CD8-positive, alpha-beta memory T cell (primary cell): Measurements from ENCODE around the gene USP22. TPM values are rescaled to one million over a fixed set of nuclear protein-coding genes. Genes with fewer than 3 reads are reported as not detected.
A peak's percentile ranks its signal among the peaks of the same experiment; 100 is the strongest.
"Not testable (repeated sequence)": the region's sequence is repeated elsewhere in the genome, so short reads cannot be mapped to it uniquely, and the experiment has no call there.

Experiments used
- CTCF ChIA-PET: fragments of 350-600 bp; sonication (Branson Sonifier 250); formaldehyde crosslinking; loops from one replicate; lab custom pipeline; 2021; ENCODE audit warnings: antibody characterized with exemption; lab: Charles Lee
- POLR2A ChIA-PET: fragments of 350-600 bp; sonication (Branson Sonifier 250); formaldehyde crosslinking; loops from one replicate; lab custom pipeline; 2021; ENCODE audit warnings: antibody characterized with exemption; lab: Charles Lee
- DNase-seq, 5 donors: peaks; one replicate each; pipeline versions ENCODE4 v3.0.0 to v3.0.0-alpha.2; 2020 to 2022; ENCODE audit warnings: mixed read lengths in 1 of 5
- H3K27ac ChIP-seq: one replicate; pipeline ENCODE4 v1.7.0; 2013; ENCODE audit warnings: low read depth, mild to moderate bottlenecking, low read length, moderate library complexity
- H3K27me3 ChIP-seq: 2 replicates; pipeline ENCODE4 v1.7.0; 2013; ENCODE audit warnings: low read length, mild to moderate bottlenecking; ENCODE audit not compliant: insufficient read depth, poor library complexity, severe bottlenecking
- H3K36me3 ChIP-seq: 2 replicates; pipeline ENCODE4 v1.7.0; 2013; ENCODE audit warnings: mild to moderate bottlenecking, low read length, moderate library complexity; ENCODE audit not compliant: insufficient read depth
- H3K4me1 ChIP-seq: 2 replicates; pipeline ENCODE4 v1.7.0; 2013; ENCODE audit warnings: mild to moderate bottlenecking, low read length, moderate library complexity; ENCODE audit not compliant: insufficient read depth
- H3K4me3 ChIP-seq: 2 replicates; pipeline ENCODE4 v1.7.0; 2013; ENCODE audit warnings: mild to moderate bottlenecking, low read length
- H3K9me3 ChIP-seq: 2 replicates; pipeline ENCODE4 v1.7.0; 2013; ENCODE audit warnings: mild to moderate bottlenecking, low read length
- H3K27ac Mint-ChIP-seq, 8 donors: one replicate each; pipeline ENCODE4 v1.8.0; 2020 to 2021; ENCODE audit warnings: mixed read lengths in 8 of 8, mild to moderate bottlenecking in 6 of 8, inconsistent platforms in 3 of 8, moderate library complexity in 3 of 8
- H3K27me3 Mint-ChIP-seq, 2 donors: one replicate each; pipeline ENCODE4 v1.8.0; 2020 to 2021; ENCODE audit warnings: mixed read lengths in 2 of 2, mild to moderate bottlenecking in 1 of 2, moderate library complexity in 1 of 2
- H3K36me3 Mint-ChIP-seq, 3 donors: one replicate each; pipeline ENCODE4 v1.8.0; 2020 to 2021; ENCODE audit warnings: mixed read lengths in 3 of 3, inconsistent platforms in 1 of 3, mild to moderate bottlenecking in 1 of 3
- H3K4me1 Mint-ChIP-seq, 3 donors: one replicate each; pipeline ENCODE4 v1.8.0; 2020 to 2021; ENCODE audit warnings: mixed read lengths in 3 of 3, inconsistent platforms in 1 of 3, mild to moderate bottlenecking in 1 of 3
- H3K4me3 Mint-ChIP-seq, 7 donors: one replicate each; pipeline ENCODE4 v1.8.0; 2020 to 2021; ENCODE audit warnings: mixed read lengths in 7 of 7, mild to moderate bottlenecking in 6 of 7, moderate library complexity in 4 of 7, inconsistent platforms in 2 of 7
- H3K9me3 Mint-ChIP-seq, 5 donors: one replicate each; pipeline ENCODE4 v1.8.0; 2020 to 2022; ENCODE audit warnings: mixed read lengths in 5 of 5, mild to moderate bottlenecking in 3 of 5, moderate library complexity in 2 of 5, inconsistent platforms in 1 of 5
- polyA plus RNA-seq: library from polyadenylated mRNA; unstranded; fragments of 300-500 nt; fragmentation: Illumina TruSeq; gene quantifications from one replicate; pipeline ENCODE4 v1.2.3, GENCODE V29; 2021
- total RNA-seq, 2 experiments: library from RNA; stranded (reverse); gene quantifications; one replicate each; pipeline ENCODE4 v1.2.3, GENCODE V29; 2021

Gene USP22
- total and polyA plus RNA-seq, 3 experiments from 2014 or later, result 34.5 to 154 (median 146) TPM

GRCh38 chr17:20983359-20983637 lies 59.5 kb downstream of the USP22 start:
- no peaks in the 10 kb centered on the region for H3K27me3 ChIP-seq
- no peaks in the 10 kb centered on the region for H3K36me3 ChIP-seq
- H3K27ac ChIP-seq, result no peak overlapping the region
- no peak overlapping the region for H3K27ac Mint-ChIP-seq
- ChIA-PET CTCF (no interaction called here), POLR2A (no interaction called here)
- no peaks in the 10 kb centered on the region for H3K4me1 Mint-ChIP-seq
- H3K9me3 ChIP-seq, result no peaks in the 10 kb centered on the region
- H3K4me1 ChIP-seq, result no peaks in the 10 kb centered on the region
- DNase-seq, result no peak
- no peak overlapping the region for H3K4me3 ChIP-seq
- H3K27me3 Mint-ChIP-seq, result peaks cover 21 to 32% of the 10 kb centered on the region in 2 donors
- no peaks in the 10 kb centered on the region for H3K36me3 Mint-ChIP-seq
- H3K4me3 Mint-ChIP-seq, result no peak overlapping the region
- H3K9me3 Mint-ChIP-seq, result no peaks in the 10 kb centered on the region

- H3K4me1 ChIP-seq, result no peaks in the 10 kb centered on the region
- no peak for DNase-seq
- H3K36me3 ChIP-seq, result no peaks in the 10 kb centered on the region
- H3K27me3 ChIP-seq, result no peaks in the 10 kb centered on the region
- no peak overlapping the region for H3K4me3 ChIP-seq
- Mint-ChIP-seq H3K36me3 (no peaks in the 10 kb centered on the region), H3K4me3 (no peak overlapping the region), H3K27ac (no peak overlapping the region), H3K4me1 (no peaks in the 10 kb centered on the region), H3K9me3 (no peaks in the 10 kb centered on the region), H3K27me3 (peaks cover 22 to 32% of the 10 kb centered on the region in 2 donors)
- CTCF ChIA-PET, result no interaction called here
- H3K9me3 ChIP-seq, result no peaks in the 10 kb centered on the region
- POLR2A ChIA-PET, result no interaction called here
- no peak overlapping the region for H3K27ac ChIP-seq
These were observed 60.0 kb downstream of the USP22 start for GRCh38 chr17:20982589-20983358.

- POLR2A ChIA-PET, result no interaction called here
- Mint-ChIP-seq H3K27ac (peak overlapping the region in 1 of 8 donors; percentile 28), H3K27me3 (peaks cover 31 to 40% of the 10 kb centered on the region in 2 donors), H3K4me1 (no peaks in the 10 kb centered on the region), H3K36me3 (no peaks in the 10 kb centered on the region), H3K4me3 (no peak overlapping the region), H3K9me3 (no peaks in the 10 kb centered on the region)
- CTCF ChIA-PET, result no interaction called here
- no peaks in the 10 kb centered on the region for H3K4me1 ChIP-seq
- no peaks in the 10 kb centered on the region for H3K27me3 ChIP-seq
- H3K9me3 ChIP-seq, result no peaks in the 10 kb centered on the region
- H3K4me3 ChIP-seq, result no peak overlapping the region
- no peaks in the 10 kb centered on the region for H3K36me3 ChIP-seq
- DNase-seq, result no peak
- H3K27ac ChIP-seq, result no peak overlapping the region
These were observed 61.5 kb downstream of the USP22 start for GRCh38 chr17:20981046-20981920.

- Mint-ChIP-seq H3K27ac (peak overlapping the region in 1 of 8 donors; percentile 17), H3K4me3 (no peak overlapping the region), H3K27me3 (peaks cover 34 to 48% of the 10 kb centered on the region in 2 donors), H3K9me3 (no peaks in the 10 kb centered on the region), H3K4me1 (no peaks in the 10 kb centered on the region), H3K36me3 (no peaks in the 10 kb centered on the region)
- CTCF ChIA-PET, result interaction anchor here (2.1 kb wide), 1 partner anchor 14 kb away, joined by 6 read pairs; no protein-coding TSS in a partner anchor
- Histone ChIP-seq H3K9me3 (no peaks in the 10 kb centered on the region), H3K4me3 (no peak overlapping the region), H3K36me3 (no peaks in the 10 kb centered on the region), H3K4me1 (no peaks in the 10 kb centered on the region), H3K27ac (no peak overlapping the region), H3K27me3 (no peaks in the 10 kb centered on the region)
- POLR2A ChIA-PET, result no interaction called here
- DNase-seq, result no peak
These were observed 63.1 kb downstream of the USP22 start for GRCh38 chr17:20979792-20980083.

GRCh38 chr17:20979007-20979791 lies 63.6 kb downstream of the USP22 start:
- H3K4me3 ChIP-seq, H3K36me3 Mint-ChIP-seq, H3K9me3 Mint-ChIP-seq, H3K27me3 ChIP-seq, H3K4me3 Mint-ChIP-seq, H3K36me3 ChIP-seq, DNase-seq, H3K4me1 Mint-ChIP-seq, POLR2A ChIA-PET, H3K4me1 ChIP-seq, H3K27ac ChIP-seq, H3K9me3 ChIP-seq, H3K27ac Mint-ChIP-seq: not testable (repeated sequence)
- peaks cover 34 to 51% of the 10 kb centered on the region in 2 donors for H3K27me3 Mint-ChIP-seq
- CTCF ChIA-PET, result interaction anchor here (2.1 kb wide), 1 partner anchor 14 kb away, joined by 6 read pairs; no protein-coding TSS in a partner anchor

GRCh38 chr17:20977609-20978253 lies 65.1 kb downstream of the USP22 start:
- H3K27me3 Mint-ChIP-seq, result peaks cover 33 to 60% of the 10 kb centered on the region in 2 donors
- H3K4me1 ChIP-seq, H3K9me3 Mint-ChIP-seq, DNase-seq, H3K36me3 ChIP-seq, H3K27me3 ChIP-seq, CTCF ChIA-PET, H3K4me3 Mint-ChIP-seq, H3K36me3 Mint-ChIP-seq, H3K4me1 Mint-ChIP-seq, H3K27ac ChIP-seq, POLR2A ChIA-PET, H3K4me3 ChIP-seq, H3K9me3 ChIP-seq, H3K27ac Mint-ChIP-seq: not testable (repeated sequence)

GRCh38 chr17:20975566-20975965 lies 67.2 kb downstream of the USP22 start:
- ChIA-PET POLR2A (no interaction called here), CTCF (no interaction called here)
- H3K4me3 ChIP-seq, result no peak overlapping the region
- no peaks in the 10 kb centered on the region for H3K4me1 ChIP-seq
- Mint-ChIP-seq H3K4me3 (no peak overlapping the region), H3K9me3 (no peaks in the 10 kb centered on the region), H3K4me1 (no peaks in the 10 kb centered on the region), H3K27ac (no peak overlapping the region), H3K36me3 (no peaks in the 10 kb centered on the region), H3K27me3 (peaks cover 26 to 54% of the 10 kb centered on the region in 2 donors)
- no peak overlapping the region for H3K27ac ChIP-seq
- no peaks in the 10 kb centered on the region for H3K9me3 ChIP-seq
- H3K36me3 ChIP-seq, result no peaks in the 10 kb centered on the region
- no peak for DNase-seq
- H3K27me3 ChIP-seq, result no peaks in the 10 kb centered on the region
